T-helper 22 cell (primary cell): ENCODE data around the gene NPR2.

Source experiments
- DNase-seq: peaks from one replicate; pipeline ENCODE4 v3.0.0-alpha.2; 2020; ENCODE audit warnings: low read depth

The NPR2 gene

GRCh38 chr9:35834260-35835215 lies 43.1 kb downstream of the NPR2 start:
- no peak for DNase-seq

GRCh38 chr9:35835216-35835632 lies 43.8 kb downstream of the NPR2 start:
- no peak for DNase-seq

GRCh38 chr9:35835766-35836165 lies 44.4 kb downstream of the NPR2 start:
- no peak for DNase-seq

GRCh38 chr9:35836595-35836994 lies 45.2 kb downstream of the NPR2 start:
- DNase-seq, result no peak

GRCh38 chr9:35839926-35840325 lies 48.5 kb downstream of the NPR2 start:
- no peak for DNase-seq

- no peak for DNase-seq
Observed at GRCh38 chr9:35840881-35841644, 49.7 kb downstream of the NPR2 start.

- DNase-seq, result no peak
Observed at GRCh38 chr9:35841645-35841900, 50.2 kb downstream of the NPR2 start.

- DNase-seq, result no peak
Observed at GRCh38 chr9:35842020-35842745, 50.8 kb downstream of the NPR2 start.

- DNase-seq, result no peak
Observed at GRCh38 chr9:35842795-35843194, 51.4 kb downstream of the NPR2 start.

GRCh38 chr9:35844628-35845270 lies 53.4 kb downstream of the NPR2 start:
- DNase-seq, result peak; percentile 24

- DNase-seq, result no peak
Observed at GRCh38 chr9:35845824-35846771, 54.7 kb downstream of the NPR2 start.

GRCh38 chr9:35847792-35848572 lies 56.6 kb downstream of the NPR2 start:
- DNase-seq, result no peak

GRCh38 chr9:35852267-35852815 lies 61.0 kb downstream of the NPR2 start:
- DNase-seq, result no peak

GRCh38 chr9:35852876-35853865 lies 61.8 kb downstream of the NPR2 start:
- DNase-seq, result no peak

GRCh38 chr9:35854091-35854762 lies 62.8 kb downstream of the NPR2 start:
- DNase-seq, result no peak

- DNase-seq, result no peak
Observed at GRCh38 chr9:35856206-35856605, 64.8 kb downstream of the NPR2 start.

- no peak for DNase-seq
Observed at GRCh38 chr9:35856882-35857281, 65.5 kb downstream of the NPR2 start.

GRCh38 chr9:35858458-35858857 lies 67.1 kb downstream of the NPR2 start:
- no peak for DNase-seq
